Measurements from ENCODE around the gene CACNB1.

The CACNB1 gene

DNA sequence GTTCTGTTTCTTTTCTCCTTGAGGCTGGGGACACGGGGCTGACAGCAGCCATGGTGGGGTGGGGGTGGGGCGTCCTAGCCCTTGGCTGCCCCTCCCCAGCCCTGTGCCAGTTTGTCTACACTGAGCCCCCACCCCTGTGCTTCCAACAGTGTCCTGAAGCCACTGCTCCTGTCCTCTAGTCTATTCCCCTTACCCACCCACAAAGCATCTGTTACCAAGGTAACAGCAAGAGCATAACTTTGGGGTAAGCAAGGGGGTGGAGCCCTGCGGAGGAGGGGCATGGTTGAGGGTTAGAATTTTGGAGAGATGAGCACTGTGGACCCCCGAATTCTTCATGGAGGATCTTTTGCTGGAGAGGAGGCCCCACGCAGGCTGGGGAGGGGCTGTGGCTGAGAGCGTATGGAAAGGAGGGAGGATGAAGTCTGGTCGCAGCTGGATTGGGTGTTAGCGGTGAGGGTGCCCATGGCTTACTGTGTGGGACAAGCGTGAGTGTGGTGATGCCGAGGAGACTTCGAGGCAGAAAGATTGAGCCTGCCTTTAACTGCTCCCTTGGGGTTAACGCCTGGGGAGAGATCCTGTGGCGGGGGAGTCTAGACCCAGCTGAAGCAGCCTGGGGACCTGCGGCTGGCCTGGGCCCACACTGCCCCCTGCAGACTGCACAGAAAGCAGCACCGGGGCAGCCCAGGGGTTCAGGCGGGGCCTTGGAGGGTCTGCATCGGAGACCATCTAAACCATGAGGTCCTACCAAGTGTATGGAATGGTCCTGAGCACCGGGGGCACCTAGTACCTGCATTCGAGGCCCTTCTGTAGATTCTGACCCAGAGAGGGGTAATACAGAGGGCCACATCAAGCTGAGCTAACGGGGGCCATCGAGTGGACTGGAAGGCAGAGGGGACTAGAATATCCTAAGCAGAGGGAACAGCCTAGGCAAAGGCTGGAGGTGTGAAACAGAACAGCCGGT lies 34.4 kb upstream of the CACNB1 start:
- Histone ChIP-seq H3K4me3 (ENCODE audit: low read length) (peak overlapping the region; percentile 46; the same call in 1 of the 2 replicates), H2AFZ (ENCODE audit: low read length) (peak overlapping the region; percentile 31; the same call in 1 of the 2 replicates)
- DNase-seq = peak; percentile 46

DNA sequence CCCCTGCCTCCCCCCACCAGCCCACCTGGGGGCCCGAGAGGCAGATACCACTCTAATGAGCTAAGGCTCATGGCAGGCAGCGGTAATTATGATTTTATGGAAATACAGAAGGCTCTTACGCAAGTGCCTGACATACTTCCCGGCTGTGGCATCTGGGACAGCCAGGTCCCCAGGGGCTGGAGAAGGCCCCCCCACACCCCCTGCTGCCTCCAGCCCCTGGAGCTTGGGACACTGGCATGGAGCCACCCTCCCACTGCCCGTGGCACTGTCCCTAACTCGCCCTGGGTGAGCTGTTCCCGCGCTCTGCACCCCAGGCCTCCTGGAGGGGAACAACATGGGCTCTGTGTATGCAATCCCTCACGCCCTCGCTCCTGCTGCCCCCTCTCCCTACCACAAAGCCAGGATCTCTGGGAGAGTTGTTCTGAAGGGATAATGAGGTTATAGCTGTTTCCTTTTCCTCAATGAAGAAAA lies 33.7 kb upstream of the CACNB1 start:
- no peak overlapping the region for H3K4me3 ChIP-seq (ENCODE audit: low read length)
- DNase-seq = no peak
- no peaks in the 10 kb centered on the region for H3K9me2 ChIP-seq (replicated peaks; ENCODE audit: insufficient read depth, low read length)
- H3K36me3 ChIP-seq (replicated peaks; ENCODE audit: insufficient read depth, low read length) = no peaks in the 10 kb centered on the region
- H3K4me1 ChIP-seq (ENCODE audit: low read length) = 0 out of 2 replicates have a peak, but pooled peaks cover 3% of the 10 kb centered on the region
- H3K27ac ChIP-seq (ENCODE audit: low read length) = no peak overlapping the region
- no peak overlapping the region for H3K9ac ChIP-seq (ENCODE audit: low read length)
- no peaks in the 10 kb centered on the region for H3K79me2 ChIP-seq (ENCODE audit: low read length)
- TF ChIP-seq EZH2 (optimal IDR thresholded peaks at IDR 0.05; ENCODE audit: low read depth, low read length) (no peak), CTCF (IDR thresholded peaks at IDR 0.05; ENCODE audit: low read length) (no peak), EZH2phosphoT487 (IDR thresholded peaks at IDR 0.05; ENCODE audit: low read length) (no peak)
- no peaks in the 10 kb centered on the region for H4K20me1 ChIP-seq (ENCODE audit: insufficient read depth, low read length)
- no peak overlapping the region for H2AFZ ChIP-seq (ENCODE audit: low read length)
- H3F3A ChIP-seq (ENCODE audit: insufficient read depth, low read length) = no peaks in the 10 kb centered on the region
- H3K4me2 ChIP-seq (ENCODE audit: low read depth, low read length) = no peak overlapping the region; the same call in 1 of the 2 replicates
- H3K9me3 ChIP-seq (replicated peaks; ENCODE audit: insufficient read depth, low read length) = no peaks in the 10 kb centered on the region
- H3K27me3 ChIP-seq (replicated peaks; ENCODE audit: insufficient read depth, low read length) = peaks cover 12% of the 10 kb centered on the region

More for the DNA sequence above, 34.4 kb upstream of the CACNB1 start:
- Histone ChIP-seq H3K4me2 (ENCODE audit: low read depth, low read length) (peak overlapping the region; percentile 87; the same call in 1 of the 2 replicates), H3F3A (ENCODE audit: insufficient read depth, low read length) (no peaks in the 10 kb centered on the region), H3K4me1 (ENCODE audit: low read length) (0 out of 2 replicates have a peak, but pooled peaks cover 3% of the 10 kb centered on the region), H3K9me2 (replicated peaks; ENCODE audit: insufficient read depth, low read length) (no peaks in the 10 kb centered on the region), H3K79me2 (ENCODE audit: low read length) (no peaks in the 10 kb centered on the region), H3K27ac (ENCODE audit: low read length) (no peak overlapping the region), H3K9me3 (replicated peaks; ENCODE audit: insufficient read depth, low read length) (no peaks in the 10 kb centered on the region), H3K27me3 (replicated peaks; ENCODE audit: insufficient read depth, low read length) (peaks cover 5% of the 10 kb centered on the region; the same call in 1 of the 2 replicates), H3K36me3 (replicated peaks; ENCODE audit: insufficient read depth, low read length) (no peaks in the 10 kb centered on the region), H4K20me1 (ENCODE audit: insufficient read depth, low read length) (no peaks in the 10 kb centered on the region), H3K9ac (ENCODE audit: low read length) (no peak overlapping the region; the same call in 1 of the 2 replicates)
- TF ChIP-seq EZH2 (optimal IDR thresholded peaks at IDR 0.05; ENCODE audit: low read depth, low read length) (no peak), EZH2phosphoT487 (IDR thresholded peaks at IDR 0.05; ENCODE audit: low read length) (no peak), CTCF (IDR thresholded peaks at IDR 0.05; ENCODE audit: low read length) (peak; percentile 86)

- TF ChIP-seq EZH2 (optimal IDR thresholded peaks at IDR 0.05; ENCODE audit: low read depth, low read length) (no peak), EZH2phosphoT487 (IDR thresholded peaks at IDR 0.05; ENCODE audit: low read length) (no peak), CTCF (IDR thresholded peaks at IDR 0.05; ENCODE audit: low read length) (no peak)
- Histone ChIP-seq H3K4me1 (ENCODE audit: low read length) (0 out of 2 replicates have a peak, but pooled peaks cover 3% of the 10 kb centered on the region), H3K9me2 (replicated peaks; ENCODE audit: insufficient read depth, low read length) (no peaks in the 10 kb centered on the region), H3K27me3 (replicated peaks; ENCODE audit: insufficient read depth, low read length) (peaks cover 18% of the 10 kb centered on the region), H4K20me1 (ENCODE audit: insufficient read depth, low read length) (no peaks in the 10 kb centered on the region), H2AFZ (ENCODE audit: low read length) (no peak overlapping the region), H3F3A (ENCODE audit: insufficient read depth, low read length) (no peaks in the 10 kb centered on the region), H3K79me2 (ENCODE audit: low read length) (no peaks in the 10 kb centered on the region), H3K4me3 (ENCODE audit: low read length) (no peak overlapping the region), H3K9ac (ENCODE audit: low read length) (no peak overlapping the region), H3K36me3 (replicated peaks; ENCODE audit: insufficient read depth, low read length) (no peaks in the 10 kb centered on the region), H3K27ac (ENCODE audit: low read length) (no peak overlapping the region), H3K4me2 (ENCODE audit: low read depth, low read length) (no peak overlapping the region), H3K9me3 (replicated peaks; ENCODE audit: insufficient read depth, low read length) (no peaks in the 10 kb centered on the region)
- no peak for DNase-seq
Observed at GRCh38 chr17:39230361-39230760, 32.9 kb upstream of the CACNB1 start.
